KMS-11 (cell line): Measurements from ENCODE around the gene ARHGEF38.
A peak's percentile ranks its signal among the peaks of the same experiment; 100 is the strongest.

ENCODE experiments used
- H2AFZ ChIP-seq: fragments of 200-600 bp; sonication (generic); 2 replicates; pipeline ENCODE4 v1.6.1; 2016; ENCODE audit warnings: antibody characterized with exemption, mixed run types, low read depth
- H3K27ac ChIP-seq: fragments of 200-600 bp; sonication (generic); 2 replicates; pipeline ENCODE4 v1.6.1; 2016; ENCODE audit warnings: mild to moderate bottlenecking, mixed run types
- H3K27me3 ChIP-seq: fragments of 200-600 bp; sonication (generic); 2 replicates; pipeline ENCODE4 v1.6.1; 2017; ENCODE audit warnings: mild to moderate bottlenecking, low read depth, mixed run types, moderate library complexity; ENCODE audit not compliant: insufficient read depth
- H3K36me3 ChIP-seq: fragments of 200-600 bp; sonication (generic); 2 replicates; pipeline ENCODE4 v1.6.1; 2017; ENCODE audit warnings: mild to moderate bottlenecking, mixed run types; ENCODE audit not compliant: insufficient read depth
- H3K4me1 ChIP-seq: fragments of 200-600 bp; sonication (generic); 2 replicates; pipeline ENCODE4 v1.6.1; 2016; ENCODE audit warnings: mild to moderate bottlenecking, low read depth, mixed run types; ENCODE audit not compliant: poor library complexity, severe bottlenecking
- H3K4me2 ChIP-seq: fragments of 200-600 bp; sonication (generic); 2 replicates; pipeline ENCODE4 v1.7.0; 2016; ENCODE audit warnings: mild to moderate bottlenecking, mixed run types
- H3K4me3 ChIP-seq: fragments of 200-600 bp; sonication (generic); IDR thresholded peaks from 2 replicates; pipeline ENCODE4 v1.6.1; 2017; ENCODE audit warnings: low read depth, low read length, mixed read lengths; ENCODE audit not compliant: insufficient read depth
- H3K79me2 ChIP-seq: fragments of 200-600 bp; sonication (generic); 2 replicates; pipeline ENCODE4 v1.6.1; 2016; ENCODE audit warnings: low read depth, mixed run types; ENCODE audit not compliant: insufficient read depth
- H3K9ac ChIP-seq: fragments of 200-600 bp; sonication (generic); 2 replicates; pipeline ENCODE4 v1.6.1; 2016; ENCODE audit warnings: mild to moderate bottlenecking, mixed run types
- H4K20me1 ChIP-seq: fragments of 200-600 bp; sonication (generic); 2 replicates; pipeline ENCODE4 v1.6.1; 2016; ENCODE audit warnings: mild to moderate bottlenecking, mixed run types; ENCODE audit not compliant: insufficient read depth
- TF ChIP-seq, protein P1 (sequence below): fragments of 200-600 bp; sonication (generic); conservative IDR thresholded peaks from 2 replicates; pipeline ENCODE4 v1.6.1; 2017; ENCODE audit warnings: low read depth, mild to moderate bottlenecking, antibody characterized with exemption, low read length, moderate library complexity, mixed read lengths

Gene ARHGEF38

DNA sequence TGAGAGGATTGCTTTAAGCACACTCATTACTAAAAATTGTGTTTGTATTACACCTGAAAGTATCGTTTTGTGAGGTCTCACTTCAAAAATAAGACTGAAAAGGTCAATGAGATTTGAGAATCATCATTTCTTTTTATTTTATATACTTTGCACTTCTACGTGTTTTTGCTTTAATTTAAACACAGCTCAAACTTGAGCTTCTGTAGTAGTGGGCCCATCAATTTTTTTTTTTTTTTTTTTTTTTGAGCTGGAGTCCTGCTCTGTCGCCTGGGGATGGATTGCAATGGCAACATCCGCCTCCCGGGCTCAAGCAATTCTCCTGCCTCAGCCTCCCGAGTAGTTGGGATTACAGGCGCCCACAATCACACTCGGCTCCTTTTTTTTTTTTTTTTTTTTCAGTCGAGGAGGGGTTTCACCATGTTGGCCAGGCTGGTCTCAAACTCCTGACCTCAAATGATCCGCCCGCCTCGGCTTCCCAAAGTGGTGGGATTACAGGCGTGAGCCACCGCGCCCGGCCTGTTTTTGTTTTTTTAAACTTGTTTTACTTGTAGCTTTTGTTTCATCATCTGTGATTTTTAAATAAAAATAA lies 157.7 kb downstream of the ARHGEF38 start:
- Histone ChIP-seq H3K27ac (no peak overlapping the region), H3K4me1 (peaks cover 42% of the 10 kb centered on the region), H3K4me3 (no peak overlapping the region), H2AFZ (no peak overlapping the region), H3K4me2 (peak overlapping the region; percentile 86), H4K20me1 (no peaks in the 10 kb centered on the region), H3K9ac (no peak overlapping the region), H3K79me2 (peaks cover 76% of the 10 kb centered on the region), H3K36me3 (no peaks in the 10 kb centered on the region), H3K27me3 (no peaks in the 10 kb centered on the region)
- TF ChIP-seq, protein P1, sequence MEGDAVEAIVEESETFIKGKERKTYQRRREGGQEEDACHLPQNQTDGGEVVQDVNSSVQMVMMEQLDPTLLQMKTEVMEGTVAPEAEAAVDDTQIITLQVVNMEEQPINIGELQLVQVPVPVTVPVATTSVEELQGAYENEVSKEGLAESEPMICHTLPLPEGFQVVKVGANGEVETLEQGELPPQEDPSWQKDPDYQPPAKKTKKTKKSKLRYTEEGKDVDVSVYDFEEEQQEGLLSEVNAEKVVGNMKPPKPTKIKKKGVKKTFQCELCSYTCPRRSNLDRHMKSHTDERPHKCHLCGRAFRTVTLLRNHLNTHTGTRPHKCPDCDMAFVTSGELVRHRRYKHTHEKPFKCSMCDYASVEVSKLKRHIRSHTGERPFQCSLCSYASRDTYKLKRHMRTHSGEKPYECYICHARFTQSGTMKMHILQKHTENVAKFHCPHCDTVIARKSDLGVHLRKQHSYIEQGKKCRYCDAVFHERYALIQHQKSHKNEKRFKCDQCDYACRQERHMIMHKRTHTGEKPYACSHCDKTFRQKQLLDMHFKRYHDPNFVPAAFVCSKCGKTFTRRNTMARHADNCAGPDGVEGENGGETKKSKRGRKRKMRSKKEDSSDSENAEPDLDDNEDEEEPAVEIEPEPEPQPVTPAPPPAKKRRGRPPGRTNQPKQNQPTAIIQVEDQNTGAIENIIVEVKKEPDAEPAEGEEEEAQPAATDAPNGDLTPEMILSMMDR: no peak

DNA sequence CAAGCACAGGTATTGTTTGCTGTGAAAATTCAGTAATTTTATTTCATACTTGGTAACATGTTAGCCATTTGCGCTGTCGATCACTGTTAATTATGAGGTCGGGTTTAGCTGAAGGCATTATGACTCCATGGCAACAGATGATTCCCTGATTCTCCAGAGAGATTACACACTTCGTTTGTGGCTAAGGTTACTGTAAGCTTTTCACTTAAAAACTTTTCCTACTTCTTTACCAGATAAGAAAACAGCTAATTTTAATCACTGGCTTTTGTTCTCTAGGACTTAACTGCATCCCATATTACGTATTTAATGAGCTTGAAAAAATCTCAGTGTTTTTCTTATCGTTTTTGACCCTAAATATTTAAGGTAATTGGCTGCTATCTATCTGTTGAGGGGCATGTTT lies 158.3 kb downstream of the ARHGEF38 start:
- peaks cover 48% of the 10 kb centered on the region for H3K4me1 ChIP-seq
- no peak overlapping the region for H3K4me3 ChIP-seq
- H3K36me3 ChIP-seq: no peaks in the 10 kb centered on the region
- H3K9ac ChIP-seq: no peak overlapping the region
- peaks cover 70% of the 10 kb centered on the region for H3K79me2 ChIP-seq
- H3K27me3 ChIP-seq: no peaks in the 10 kb centered on the region
- no peaks in the 10 kb centered on the region for H4K20me1 ChIP-seq
- TF ChIP-seq, protein P1: no peak
- H3K4me2 ChIP-seq: peak overlapping the region; percentile 22; the same call in 1 of the 2 replicates
- no peak overlapping the region for H3K27ac ChIP-seq
- no peak overlapping the region for H2AFZ ChIP-seq

DNA sequence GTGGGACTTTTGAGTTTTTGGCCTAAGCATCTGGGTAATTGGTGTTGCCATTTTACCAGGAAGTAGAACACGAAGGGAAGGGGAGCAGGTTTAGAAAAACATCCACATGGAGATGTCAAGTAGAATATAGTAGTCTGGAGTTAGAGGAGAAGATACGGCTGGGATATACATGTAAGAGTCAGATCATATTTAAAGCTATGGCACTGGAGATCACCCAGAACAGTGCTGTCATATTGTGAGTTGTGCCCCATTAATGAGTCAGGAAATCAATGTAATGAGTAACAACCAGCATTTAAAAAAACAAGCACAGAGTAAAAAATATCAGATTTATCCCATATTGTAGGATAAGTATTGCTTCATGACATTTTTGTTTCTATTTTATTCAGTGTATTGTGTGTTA lies 160.3 kb downstream of the ARHGEF38 start:
- H3K9ac ChIP-seq: no peak overlapping the region
- no peak overlapping the region for H2AFZ ChIP-seq
- no peak overlapping the region for H3K27ac ChIP-seq
- H3K27me3 ChIP-seq: no peaks in the 10 kb centered on the region
- H4K20me1 ChIP-seq: no peaks in the 10 kb centered on the region
- H3K4me3 ChIP-seq: no peak overlapping the region
- peaks cover 39% of the 10 kb centered on the region for H3K4me1 ChIP-seq
- peaks cover 49% of the 10 kb centered on the region for H3K79me2 ChIP-seq
- H3K4me2 ChIP-seq: no peak overlapping the region
- TF ChIP-seq, protein P1: no peak
- no peaks in the 10 kb centered on the region for H3K36me3 ChIP-seq

DNA sequence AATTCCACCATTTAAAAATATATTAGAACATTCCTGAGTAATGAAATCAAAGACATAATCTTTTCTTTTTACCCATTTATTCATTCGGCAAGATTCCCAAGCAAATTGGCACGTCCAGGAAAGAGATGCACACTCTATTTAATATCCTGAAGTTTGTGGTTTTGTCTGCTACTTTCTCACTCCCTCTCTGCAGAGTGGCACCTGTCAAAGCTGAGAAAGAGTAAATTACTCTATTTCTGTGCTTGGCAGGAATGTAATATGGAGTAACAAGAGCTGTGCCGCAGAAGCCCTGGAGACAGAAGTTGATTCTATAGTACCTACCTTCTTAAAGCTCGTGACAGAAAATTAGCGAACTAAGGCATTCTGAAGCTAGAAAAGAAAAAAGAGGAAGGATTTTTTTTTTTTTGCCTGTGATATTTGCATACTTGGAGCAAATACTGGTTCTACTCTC lies 161.7 kb downstream of the ARHGEF38 start:
- H3K4me1 ChIP-seq: peaks cover 39% of the 10 kb centered on the region
- no peak overlapping the region for H3K27ac ChIP-seq
- H3K79me2 ChIP-seq: peaks cover 38% of the 10 kb centered on the region
- TF ChIP-seq, protein P1: no peak
- no peaks in the 10 kb centered on the region for H3K36me3 ChIP-seq
- no peak overlapping the region for H3K9ac ChIP-seq
- no peak overlapping the region for H3K4me2 ChIP-seq
- H3K4me3 ChIP-seq: no peak overlapping the region
- H4K20me1 ChIP-seq: no peaks in the 10 kb centered on the region
- no peak overlapping the region for H2AFZ ChIP-seq
- no peaks in the 10 kb centered on the region for H3K27me3 ChIP-seq
